SK-N-SH treated with all-trans-retinoic acid at 6 μM for 48 hours (cell line): ENCODE measurements around the gene MYO9B.

Source experiments
- ARNTL ChIP-seq: fragments of 450-650 bp; formaldehyde crosslinking; IDR thresholded peaks from 2 replicates; pipeline ENCODE4 v1.5.0; 2020; ENCODE audit warnings: low read depth, mild to moderate bottlenecking, moderate library complexity, borderline replicate concordance
- PPARA ChIP-seq: fragments of 250-450 bp; sonication (Bioruptor Pico); IDR thresholded peaks from 2 replicates; pipeline ENCODE4 v1.5.0; 2020; ENCODE audit warnings: mild to moderate bottlenecking, borderline replicate concordance
- RARB ChIP-seq: fragments of 250-450 bp; sonication (Bioruptor Pico); IDR thresholded peaks from 2 replicates; pipeline ENCODE4 v1.8.0; 2021; ENCODE audit warnings: mild to moderate bottlenecking, moderate library complexity
- SNAI2 ChIP-seq: fragments of 250-450 bp; sonication (Bioruptor Pico); IDR thresholded peaks from 2 replicates; pipeline ENCODE4 v1.5.0; 2020; ENCODE audit warnings: mild to moderate bottlenecking, moderate library complexity
- TOX ChIP-seq: fragments of 250-450 bp; sonication (Bioruptor Pico); IDR thresholded peaks from 2 replicates; pipeline ENCODE4 v1.8.0; 2021; ENCODE audit warnings: mild to moderate bottlenecking, moderate library complexity, borderline replicate concordance
- ZC3H10 ChIP-seq: fragments of 250-450 bp; sonication (Bioruptor Pico); IDR thresholded peaks from 2 replicates; pipeline ENCODE4 v1.5.1; 2021; ENCODE audit warnings: mild to moderate bottlenecking, moderate library complexity
- ZNF565 ChIP-seq: fragments of 450-650 bp; formaldehyde crosslinking; conservative IDR thresholded peaks from 2 replicates; pipeline ENCODE4 v1.5.0; 2020; ENCODE audit warnings: low read depth, mild to moderate bottlenecking, moderate library complexity

DNA sequence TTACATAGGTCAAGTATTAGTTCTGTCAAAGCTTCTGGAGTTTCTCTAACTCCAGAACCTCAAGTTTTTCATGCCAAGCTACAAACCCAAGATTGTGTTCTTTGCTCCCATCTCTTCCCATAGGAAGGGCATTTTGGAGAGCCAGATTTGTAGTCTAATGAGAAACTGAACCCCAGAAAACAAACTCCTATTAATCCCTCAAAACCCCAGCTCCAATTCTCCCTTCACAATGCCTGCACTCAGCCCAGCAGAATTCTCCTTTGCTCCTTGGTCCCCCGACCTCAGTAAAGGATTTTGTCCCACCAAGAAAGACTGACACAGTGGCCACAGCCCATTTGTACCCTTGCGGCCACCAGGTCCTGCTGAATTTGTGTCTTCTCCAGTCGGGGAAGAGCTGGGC, 180.6 kb downstream of the MYO9B start:
- TF ChIP-seq ARNTL (CRISPR knock-in tag) = no peak
- no peak for TF ChIP-seq SNAI2
- no peak for TF ChIP-seq TOX (CRISPR knock-in tag)
- TF ChIP-seq RARB (CRISPR knock-in tag) = no peak
- no peak for TF ChIP-seq PPARA (CRISPR knock-in tag)
- TF ChIP-seq ZC3H10 (CRISPR knock-in tag) = no peak
- no peak for TF ChIP-seq ZNF565 (CRISPR knock-in tag)
